ENCODE results near the gene KRTAP5-6. TPM values are rescaled to one million over a fixed set of nuclear protein-coding genes. Genes with fewer than 3 reads are reported as not detected.

The KRTAP5-6 gene
- total RNA-seq, 1 experiment from 2014 or later = not detected

DNA sequence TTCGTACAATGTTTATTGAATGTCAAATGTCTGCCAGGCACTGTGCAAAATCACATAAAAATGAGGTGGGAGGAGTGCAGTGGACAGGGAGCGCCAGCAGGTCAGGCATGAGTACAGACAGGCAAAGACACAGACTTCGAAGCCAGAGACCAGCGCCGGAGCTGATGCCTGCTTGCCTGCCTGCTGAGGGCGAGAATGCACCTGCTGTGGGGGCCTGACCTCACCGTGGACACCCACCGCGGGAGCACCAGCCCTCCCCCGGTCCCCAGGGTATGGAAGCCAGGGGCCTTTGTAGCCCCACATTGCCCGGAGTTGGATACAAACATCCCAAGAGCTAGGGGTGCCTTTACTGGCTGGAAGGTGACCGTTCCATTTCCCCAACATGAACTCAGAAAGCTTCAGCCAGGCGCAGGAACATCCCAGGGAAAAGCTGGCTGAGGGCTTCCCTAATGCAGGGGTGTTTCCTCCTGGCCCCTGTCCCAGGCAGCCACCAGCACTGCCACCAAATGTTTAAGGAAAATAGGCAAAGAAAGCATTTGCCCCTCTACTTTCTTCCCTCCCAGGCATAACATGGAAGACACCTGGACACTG is 35.5 kb downstream of the KRTAP5-6 start:
- no peak overlapping the region for H3K27ac ChIP-seq (ENCODE audit: low read depth, low read length)
- H3K9me3 ChIP-seq (ENCODE audit: control insufficient read depth in 1 of 2, insufficient read depth in 1 of 2, low read depth in 1 of 2, low read length in 2 of 2) = peaks cover 9 to 14% of the 10 kb centered on the region in 2 experiments; a peak in 3 of 4 replicates
- no peak overlapping the region for H2AFZ ChIP-seq (ENCODE audit: low read depth, low read length, poor library complexity, severe bottlenecking)
- POLR2A ChIA-PET = no interaction called here
- no TSS peak for BruUV-seq (replicated peaks)
- H3K4me2 ChIP-seq (ENCODE audit: low read length) = no peak overlapping the region
- H3K9me2 ChIP-seq (ENCODE audit: insufficient read depth) = no peaks in the 10 kb centered on the region
- H3K79me2 ChIP-seq (ENCODE audit: insufficient read depth, low read length) = no peaks in the 10 kb centered on the region
- H3K4me1 ChIP-seq (ENCODE audit: control insufficient read depth in 1 of 2, insufficient read depth in 2 of 2, low read length in 2 of 2) = no peaks in the 10 kb centered on the region
- H4K20me1 ChIP-seq (ENCODE audit: insufficient read depth) = no peaks in the 10 kb centered on the region
- H3K9ac ChIP-seq (ENCODE audit: low read length) = no peak overlapping the region
- RAD21 ChIA-PET (ENCODE audit: low non-redundant PET in 1 of 2, low total read pairs in 2 of 2, uncharacterized antibody in 2 of 2, unreplicated experiment in 2 of 2) = no interaction called here
- TF ChIP-seq ZNF274 (IDR thresholded peaks at IDR 0.05; ENCODE audit: low read depth, low read length) (no peak), EZH2phosphoT487 (IDR thresholded peaks at IDR 0.05; ENCODE audit: borderline replicate concordance) (no peak), RAD21 (IDR thresholded peaks at IDR 0.05; ENCODE audit: low read depth) (no peak), SIN3A (IDR thresholded peaks at IDR 0.05; ENCODE audit: low read depth) (no peak), CBX3 (IDR thresholded peaks at IDR 0.05; ENCODE audit: low read depth) (no peak), POLR2AphosphoS5 (IDR thresholded peaks at IDR 0.05; ENCODE audit: low read depth, low read length) (no peak), SRF (IDR thresholded peaks at IDR 0.05; ENCODE audit: low read depth) (no peak), SP1 (IDR thresholded peaks at IDR 0.05; ENCODE audit: low read depth) (no peak), TCF7L2 (IDR thresholded peaks at IDR 0.05; ENCODE audit: borderline replicate concordance, extremely low read depth, insufficient read depth, insufficient read length) (no peak), EZH2 (IDR thresholded peaks at IDR 0.05) (no peak), YY1 (IDR thresholded peaks at IDR 0.05; ENCODE audit: extremely low read depth, insufficient replicate concordance, low read depth, low read length) (no peak), JUND (IDR thresholded peaks at IDR 0.05) (no peak)
- TF ChIP-seq, protein P1, sequence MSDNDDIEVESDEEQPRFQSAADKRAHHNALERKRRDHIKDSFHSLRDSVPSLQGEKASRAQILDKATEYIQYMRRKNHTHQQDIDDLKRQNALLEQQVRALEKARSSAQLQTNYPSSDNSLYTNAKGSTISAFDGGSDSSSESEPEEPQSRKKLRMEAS (IDR thresholded peaks at IDR 0.05) = no peak
- TF ChIP-seq, protein P2, sequence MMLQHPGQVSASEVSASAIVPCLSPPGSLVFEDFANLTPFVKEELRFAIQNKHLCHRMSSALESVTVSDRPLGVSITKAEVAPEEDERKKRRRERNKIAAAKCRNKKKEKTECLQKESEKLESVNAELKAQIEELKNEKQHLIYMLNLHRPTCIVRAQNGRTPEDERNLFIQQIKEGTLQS (IDR thresholded peaks at IDR 0.05) = no peak
- no peak for ATAC-seq
- no peak overlapping the region for H3K4me3 ChIP-seq (replicated peaks in 1 of 2; ENCODE audit: low read depth in 1 of 2, low read length in 2 of 2)
- intact Hi-C loops (cut with micrococcal nuclease) = no loop called here
- no peak for DNase-seq (ENCODE audit: low read depth, low spot score)
- CTCF ChIA-PET = no interaction called here
- H3K36me3 ChIP-seq (ENCODE audit: control insufficient read depth in 1 of 2, insufficient read depth in 2 of 2, low read length in 2 of 2) = no peaks in the 10 kb centered on the region
- H3K27me3 ChIP-seq (ENCODE audit: insufficient read depth, low read length) = peaks cover 29% of the 10 kb centered on the region; the same call in 1 of the 2 replicates
